ENCODE measurements around the gene C1orf53. TPM values are rescaled to one million over a fixed set of nuclear protein-coding genes. Genes with fewer than 3 reads are reported as not detected.

C1orf53 gene
- total RNA-seq, 1 experiment from 2014 or later, result 1.4 TPM

DNA sequence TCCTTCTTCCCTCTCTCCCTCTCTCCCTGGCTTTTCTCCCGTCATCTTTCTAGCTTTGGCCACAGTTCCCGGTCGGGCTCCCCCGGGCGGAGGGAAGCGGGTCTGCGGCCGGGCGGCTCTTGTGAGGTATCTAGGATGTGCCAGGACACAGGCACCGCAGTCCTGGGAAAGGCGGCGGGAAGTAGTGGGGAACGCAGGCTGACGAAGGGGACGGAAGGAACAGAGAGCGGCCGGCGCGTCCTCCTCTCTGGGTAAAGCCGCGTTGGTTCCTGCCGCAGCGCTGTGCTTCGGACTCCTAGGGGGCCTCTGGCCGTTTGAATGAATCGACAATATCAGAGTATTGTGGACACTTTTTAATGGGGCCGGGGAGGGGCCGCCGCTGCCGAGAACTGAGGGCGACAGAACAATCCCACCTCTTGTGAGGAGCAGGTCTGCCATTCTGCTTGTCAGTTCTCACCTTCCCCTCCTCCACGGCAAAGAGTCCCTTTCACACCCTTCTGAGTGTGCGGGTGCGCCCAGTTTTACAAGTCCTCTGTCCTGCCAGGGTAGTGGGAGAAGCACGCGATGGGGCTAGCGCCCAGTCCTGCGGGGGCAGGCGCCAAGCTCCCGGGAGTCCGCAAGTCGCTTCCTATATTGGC, 13.6 kb downstream of the C1orf53 start:
- H3K23ac ChIP-seq (ENCODE audit: insufficient read length, low read depth, low read length), result no peak overlapping the region
- H3K4me1 ChIP-seq (ENCODE audit: insufficient read depth, low read length), result peaks cover 12% of the 10 kb centered on the region; the same call in 1 of the 2 replicates
- Mint-ChIP-seq H3K4me3 (peak overlapping the region; percentile 50 to 71), H3K4me1 (peaks cover 73 to 92% of the 10 kb centered on the region in 2 experiments), H3K27me3 (ENCODE audit: low read depth) (peaks cover 100% of the 10 kb centered on the region), H3K27ac (no peak overlapping the region), H3K9me3 (no peaks in the 10 kb centered on the region; a peak in 3 of 5 replicates), H3K36me3 (ENCODE audit: insufficient read depth in 1 of 3, low read depth in 3 of 3) (no peaks in the 10 kb centered on the region; a peak in 1 of 7 replicates)
- DNase-seq, result peak; percentile 90
- no peak overlapping the region for H4K91ac ChIP-seq (ENCODE audit: insufficient read length, low read depth, low read length)
- no peak overlapping the region for H2BK20ac ChIP-seq (ENCODE audit: low read depth, low read length, poor library complexity, severe bottlenecking)
- no peak overlapping the region for H3K14ac ChIP-seq (ENCODE audit: insufficient read depth, low read length)
- no peak overlapping the region for H2BK12ac ChIP-seq (ENCODE audit: insufficient read length, low read depth, low read length)
- TF ChIP-seq, protein P1, sequence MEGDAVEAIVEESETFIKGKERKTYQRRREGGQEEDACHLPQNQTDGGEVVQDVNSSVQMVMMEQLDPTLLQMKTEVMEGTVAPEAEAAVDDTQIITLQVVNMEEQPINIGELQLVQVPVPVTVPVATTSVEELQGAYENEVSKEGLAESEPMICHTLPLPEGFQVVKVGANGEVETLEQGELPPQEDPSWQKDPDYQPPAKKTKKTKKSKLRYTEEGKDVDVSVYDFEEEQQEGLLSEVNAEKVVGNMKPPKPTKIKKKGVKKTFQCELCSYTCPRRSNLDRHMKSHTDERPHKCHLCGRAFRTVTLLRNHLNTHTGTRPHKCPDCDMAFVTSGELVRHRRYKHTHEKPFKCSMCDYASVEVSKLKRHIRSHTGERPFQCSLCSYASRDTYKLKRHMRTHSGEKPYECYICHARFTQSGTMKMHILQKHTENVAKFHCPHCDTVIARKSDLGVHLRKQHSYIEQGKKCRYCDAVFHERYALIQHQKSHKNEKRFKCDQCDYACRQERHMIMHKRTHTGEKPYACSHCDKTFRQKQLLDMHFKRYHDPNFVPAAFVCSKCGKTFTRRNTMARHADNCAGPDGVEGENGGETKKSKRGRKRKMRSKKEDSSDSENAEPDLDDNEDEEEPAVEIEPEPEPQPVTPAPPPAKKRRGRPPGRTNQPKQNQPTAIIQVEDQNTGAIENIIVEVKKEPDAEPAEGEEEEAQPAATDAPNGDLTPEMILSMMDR (conservative IDR thresholded peaks at IDR 0.05), result peak; percentile 78
- peak overlapping the region; percentile 75 for H3K4me2 ChIP-seq (ENCODE audit: insufficient read depth, insufficient read length, low read length)
- H3K27ac ChIP-seq (ENCODE audit: insufficient read length, low read depth, low read length), result no peak overlapping the region
- no peak overlapping the region for H3T11ph ChIP-seq (ENCODE audit: low read length)
- no peak overlapping the region for H3K18ac ChIP-seq (ENCODE audit: insufficient read length, low read depth, low read length)
- no peak overlapping the region for H2AFZ ChIP-seq (ENCODE audit: low read length)
- H2BK15ac ChIP-seq (ENCODE audit: low read depth, low read length), result no peak overlapping the region
- H2BK5ac ChIP-seq (ENCODE audit: insufficient read length, low read length), result no peak overlapping the region
- peaks cover 98% of the 10 kb centered on the region for H3K27me3 ChIP-seq (ENCODE audit: insufficient read depth, low read length)
- no peak overlapping the region for H4K8ac ChIP-seq (replicated peaks; ENCODE audit: insufficient read length, low read depth, low read length)
- H4K20me1 ChIP-seq (ENCODE audit: control insufficient read depth, insufficient read depth, insufficient read length), result no peaks in the 10 kb centered on the region
- WGBS (ENCODE audit: extremely low coverage, insufficient read length, low lambda C conversion rate), result no CpG with 5 or more reads among the region's 42 CpGs
- no peaks in the 10 kb centered on the region for H3K79me1 ChIP-seq (ENCODE audit: insufficient read depth, low read depth, low read length, poor library complexity, severe bottlenecking)
- no peak overlapping the region for H3K56ac ChIP-seq (ENCODE audit: insufficient read length, low read depth, low read length)
- no peak overlapping the region for H2AK5ac ChIP-seq (ENCODE audit: insufficient read length, low read length)
- H3K9ac ChIP-seq (ENCODE audit: extremely low read depth, insufficient read length, low read length), result no peak overlapping the region
- no peak overlapping the region for H4K5ac ChIP-seq (ENCODE audit: insufficient read length, low read depth, low read length)
- peaks cover 40% of the 10 kb centered on the region for H3K23me2 ChIP-seq (ENCODE audit: insufficient read length, low read depth, low read length, poor library complexity, severe bottlenecking)
- no peaks in the 10 kb centered on the region for H3K9me3 ChIP-seq (ENCODE audit: control insufficient read depth, low read depth, low read length)
- H3K79me2 ChIP-seq (ENCODE audit: insufficient read depth, low read length), result no peaks in the 10 kb centered on the region
- no peak overlapping the region for H3K4ac ChIP-seq (ENCODE audit: low read depth, low read length)
- H2BK120ac ChIP-seq (ENCODE audit: low read depth, low read length, poor library complexity, severe bottlenecking), result no peak overlapping the region
